ENCODE measurements around the gene FBXO24.

FBXO24 gene

GRCh38 chr7:100575206-100575631 lies 10.9 kb upstream of the FBXO24 start:
- DNase-seq, result no peak

GRCh38 chr7:100575746-100576383 lies 10.3 kb upstream of the FBXO24 start:
- no peak for DNase-seq

GRCh38 chr7:100576384-100576993 lies 9.6 kb upstream of the FBXO24 start:
- DNase-seq, result no peak

- DNase-seq, result no peak
Observed at GRCh38 chr7:100577103-100577502, 9.0 kb upstream of the FBXO24 start.

- no peak for DNase-seq
Observed at GRCh38 chr7:100577507-100577906, 8.6 kb upstream of the FBXO24 start.

GRCh38 chr7:100578246-100579183 lies 7.6 kb upstream of the FBXO24 start:
- no peak for DNase-seq

GRCh38 chr7:100580466-100581283 lies 5.5 kb upstream of the FBXO24 start:
- no peak for DNase-seq

GRCh38 chr7:100582041-100582579 lies 4.0 kb upstream of the FBXO24 start:
- DNase-seq, result no peak

- no peak for DNase-seq
Observed at GRCh38 chr7:100582650-100583049, 3.5 kb upstream of the FBXO24 start.

GRCh38 chr7:100583132-100584053 lies 2.7 kb upstream of the FBXO24 start:
- DNase-seq, result no peak

- DNase-seq, result no peak
Observed at GRCh38 chr7:100584054-100584682, 2.0 kb upstream of the FBXO24 start.

- no peak for DNase-seq
Observed at GRCh38 chr7:100584683-100585510, 1.2 kb upstream of the FBXO24 start.

- DNase-seq, result peak; percentile 14
Observed at GRCh38 chr7:100585511-100586265, 440 bp upstream of the FBXO24 start, which contains the start of gene LRCH4. Gene LRCH4, minus strand, starts transcription at chr7:100586129. Its CDS starts 29 bp downstream, at chr7:100586100.

- no peak for DNase-seq
Observed at GRCh38 chr7:100588438-100588837, 2.3 kb downstream of the FBXO24 start.

- no peak for DNase-seq
Observed at GRCh38 chr7:100589341-100589947, 3.3 kb downstream of the FBXO24 start.

GRCh38 chr7:100590077-100590737 lies 4.1 kb downstream of the FBXO24 start:
- no peak for DNase-seq

GRCh38 chr7:100591596-100591995 lies 5.5 kb downstream of the FBXO24 start:
- DNase-seq, result no peak

- DNase-seq, result no peak
Observed at GRCh38 chr7:100595188-100595587, 9.1 kb downstream of the FBXO24 start.

Data from DMS153 (cell line).